ENCODE measurements around the gene SLC22A3. TPM values are rescaled to one million over a fixed set of nuclear protein-coding genes. Genes with fewer than 3 reads are reported as not detected.

Gene SLC22A3
- total RNA-seq, 2 donors from 2014 or later: not detected

DNA sequence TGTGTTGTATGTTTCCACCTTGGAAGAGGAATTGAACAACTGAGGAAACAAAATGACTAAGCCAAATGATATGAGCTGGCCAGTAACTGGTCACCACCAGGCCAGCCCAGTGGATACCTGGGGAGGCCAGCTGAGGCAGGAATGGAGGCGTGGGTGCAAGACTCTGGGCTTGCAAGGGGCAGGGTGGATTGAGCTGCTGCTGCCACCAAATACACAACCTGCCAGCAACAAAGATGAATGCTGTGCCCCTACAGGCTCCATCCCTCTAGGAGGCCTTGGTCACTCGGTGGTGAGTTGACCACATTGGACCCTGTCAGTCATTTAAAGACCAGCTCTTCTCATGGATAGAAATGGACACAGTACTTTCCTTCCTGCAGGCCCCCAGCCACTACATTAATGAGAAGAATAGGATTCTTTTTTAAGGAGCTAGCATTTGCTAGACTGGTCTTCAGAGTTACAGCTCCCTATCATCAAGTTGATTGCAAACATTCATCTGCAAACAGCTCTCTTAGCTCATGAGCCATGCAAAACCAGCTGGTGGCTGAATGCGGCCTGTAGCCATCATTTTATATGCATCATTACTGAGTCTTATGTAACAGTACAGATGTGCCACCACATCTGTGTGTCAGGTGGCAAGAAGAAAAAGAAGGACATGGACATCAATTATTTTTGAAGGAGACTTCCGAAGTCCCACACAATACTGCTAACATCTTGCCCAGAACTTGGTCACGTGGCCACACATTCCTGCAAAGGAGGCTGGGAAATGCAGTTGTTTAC, 26.3 kb upstream of the SLC22A3 start:
- Mint-ChIP-seq H3K4me1 (no peaks in the 10 kb centered on the region), H3K36me3 (ENCODE audit: low read depth) (no peaks in the 10 kb centered on the region), H3K4me3 (no peak overlapping the region), H3K27me3 (peaks cover 7% of the 10 kb centered on the region), H3K27ac (no peak overlapping the region)
- DNase-seq (no peak), ATAC-seq (no peak)
- H3K9me3 ChIP-seq (ENCODE audit: control insufficient read depth, low read length, poor library complexity, severe bottlenecking): no peaks in the 10 kb centered on the region

GRCh38 chr6:160327981-160328380, 20.2 kb upstream of the SLC22A3 start:
- no peak for DNase-seq
- H3K27ac Mint-ChIP-seq: no peak overlapping the region
- no peaks in the 10 kb centered on the region for H3K9me3 ChIP-seq (ENCODE audit: control insufficient read depth, low read length, poor library complexity, severe bottlenecking)
- H3K4me1 Mint-ChIP-seq: peaks cover 3% of the 10 kb centered on the region
- no peaks in the 10 kb centered on the region for H3K36me3 Mint-ChIP-seq (ENCODE audit: low read depth)
- H3K27me3 Mint-ChIP-seq: peaks cover 42% of the 10 kb centered on the region
- H3K4me3 Mint-ChIP-seq: no peak overlapping the region
- ATAC-seq: no peak

DNA sequence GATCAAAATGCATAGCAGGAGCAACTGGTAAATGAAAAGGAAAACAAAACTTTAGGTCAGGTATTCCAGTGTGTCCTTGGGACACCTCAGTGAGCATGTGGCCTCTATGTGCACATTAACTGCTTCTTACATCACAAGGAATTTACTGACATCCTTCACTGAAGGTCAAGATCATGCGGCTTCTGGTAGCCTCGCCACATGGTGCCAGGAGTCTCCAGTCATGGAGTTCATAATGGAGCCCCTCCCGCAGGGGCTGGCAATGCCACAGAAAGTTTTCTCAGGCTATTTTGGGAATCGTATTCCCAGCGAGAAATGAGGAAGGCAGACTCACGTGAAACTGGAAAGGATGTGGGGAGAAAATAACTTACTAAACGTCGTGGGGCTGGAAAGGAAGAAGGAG, 19.7 kb upstream of the SLC22A3 start:
- Mint-ChIP-seq H3K4me3 (no peak overlapping the region), H3K36me3 (ENCODE audit: low read depth) (no peaks in the 10 kb centered on the region), H3K27me3 (peaks cover 46% of the 10 kb centered on the region), H3K4me1 (peaks cover 3% of the 10 kb centered on the region), H3K27ac (no peak overlapping the region)
- DNase-seq (no peak), ATAC-seq (no peak)
- no peaks in the 10 kb centered on the region for H3K9me3 ChIP-seq (ENCODE audit: control insufficient read depth, low read length, poor library complexity, severe bottlenecking)

- Mint-ChIP-seq H3K36me3 (ENCODE audit: low read depth) (no peaks in the 10 kb centered on the region), H3K4me3 (no peak overlapping the region), H3K27me3 (peaks cover 54% of the 10 kb centered on the region), H3K27ac (no peak overlapping the region), H3K4me1 (peaks cover 3% of the 10 kb centered on the region)
- no peaks in the 10 kb centered on the region for H3K9me3 ChIP-seq (ENCODE audit: control insufficient read depth, low read length, poor library complexity, severe bottlenecking)
- DNase-seq (no peak), ATAC-seq (no peak)
These were observed 19.0 kb upstream of the SLC22A3 start for GRCh38 chr6:160329188-160329587.

- Mint-ChIP-seq H3K36me3 (ENCODE audit: low read depth) (no peaks in the 10 kb centered on the region), H3K27me3 (peaks cover 61% of the 10 kb centered on the region)
These were observed 17.6 kb upstream of the SLC22A3 start for GRCh38 chr6:160330619-160331018.

DNA sequence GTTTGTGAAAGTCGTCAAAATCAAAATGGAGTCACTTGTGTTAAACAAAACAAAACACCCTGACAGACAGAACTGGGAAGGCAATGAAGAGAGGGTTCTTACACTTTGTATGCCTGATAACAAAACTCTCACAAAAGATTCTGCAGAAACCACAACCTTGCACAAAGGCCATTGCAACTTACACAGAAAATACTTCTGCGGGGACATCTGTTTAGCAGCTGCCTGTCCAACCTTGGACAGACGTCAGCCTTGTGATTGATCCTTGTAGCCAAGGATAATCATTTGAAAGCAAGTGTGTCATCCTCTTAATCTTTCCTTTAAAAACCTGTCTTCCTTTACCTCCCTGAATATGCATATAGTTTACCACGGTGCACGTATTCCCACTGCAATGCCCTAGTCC, 17.0 kb upstream of the SLC22A3 start:
- H3K27ac Mint-ChIP-seq: no peak overlapping the region
- no peak for ATAC-seq

More at GRCh38 chr6:160330619-160331018, 17.6 kb upstream of the SLC22A3 start:
- Mint-ChIP-seq H3K4me3 (no peak overlapping the region), H3K27ac (no peak overlapping the region), H3K4me1 (peaks cover 3% of the 10 kb centered on the region)
- H3K9me3 ChIP-seq (ENCODE audit: control insufficient read depth, low read length, poor library complexity, severe bottlenecking): no peaks in the 10 kb centered on the region
- ATAC-seq (no peak), DNase-seq (no peak)

DNA sequence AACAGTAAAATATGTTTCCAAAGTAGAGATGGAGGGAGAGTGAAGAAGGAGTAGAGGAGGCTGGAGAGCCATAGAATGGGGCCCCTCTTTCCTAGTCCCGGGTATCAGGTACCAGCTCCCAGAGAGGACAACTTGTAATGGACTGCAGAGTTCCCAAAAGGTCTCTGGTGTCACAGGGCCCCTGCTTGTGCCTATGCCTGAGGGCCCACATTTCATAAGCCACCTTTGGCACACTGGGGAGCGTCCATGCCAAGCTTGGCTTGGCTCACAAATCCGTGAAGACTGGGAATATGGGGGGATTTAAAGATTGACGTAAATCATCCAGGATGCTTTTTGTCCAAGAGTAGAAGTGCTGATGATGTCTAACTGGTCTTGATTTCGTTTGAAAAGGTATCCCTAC, 16.4 kb upstream of the SLC22A3 start:
- no peaks in the 10 kb centered on the region for H3K9me3 ChIP-seq (ENCODE audit: control insufficient read depth, low read length, poor library complexity, severe bottlenecking)
- H3K4me1 Mint-ChIP-seq: peaks cover 3% of the 10 kb centered on the region

More for the DNA sequence above, 17.0 kb upstream of the SLC22A3 start:
- DNase-seq: no peak
- no peak overlapping the region for H3K4me3 Mint-ChIP-seq
- H3K4me1 Mint-ChIP-seq: peaks cover 3% of the 10 kb centered on the region
- H3K9me3 ChIP-seq (ENCODE audit: control insufficient read depth, low read length, poor library complexity, severe bottlenecking): no peaks in the 10 kb centered on the region
- H3K36me3 Mint-ChIP-seq (ENCODE audit: low read depth): no peaks in the 10 kb centered on the region
- H3K27me3 Mint-ChIP-seq: peaks cover 61% of the 10 kb centered on the region

DNA sequence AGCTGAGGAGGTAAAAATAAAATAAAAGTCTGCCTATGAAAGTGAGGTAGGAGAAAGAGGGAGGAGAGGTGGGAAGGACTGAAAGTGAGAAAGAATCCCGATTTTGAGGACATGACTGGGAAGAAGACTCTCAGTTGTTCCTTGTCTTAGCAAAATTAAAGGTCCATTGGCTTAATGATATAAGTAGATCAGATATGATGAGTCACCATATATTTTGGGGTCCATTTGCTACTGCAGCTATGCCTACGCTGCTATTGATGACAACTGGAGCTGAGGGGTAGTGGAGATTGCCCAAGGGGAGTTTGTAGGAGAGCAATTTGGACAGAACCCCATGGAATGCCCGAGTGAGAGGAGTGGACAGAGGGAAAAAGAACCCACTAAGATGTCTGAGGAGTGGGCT, 15.1 kb upstream of the SLC22A3 start:
- H3K27ac Mint-ChIP-seq: no peak overlapping the region
- H3K36me3 Mint-ChIP-seq (ENCODE audit: low read depth): no peaks in the 10 kb centered on the region
- H3K4me3 Mint-ChIP-seq: no peak overlapping the region
- no peaks in the 10 kb centered on the region for H3K9me3 ChIP-seq (ENCODE audit: control insufficient read depth, low read length, poor library complexity, severe bottlenecking)
- no peak for ATAC-seq
- peaks cover 3% of the 10 kb centered on the region for H3K4me1 Mint-ChIP-seq
- peaks cover 61% of the 10 kb centered on the region for H3K27me3 Mint-ChIP-seq
- no peak for DNase-seq

More for the DNA sequence above, 16.4 kb upstream of the SLC22A3 start:
- DNase-seq (no peak), ATAC-seq (no peak)
- Mint-ChIP-seq H3K36me3 (ENCODE audit: low read depth) (no peaks in the 10 kb centered on the region), H3K27ac (no peak overlapping the region), H3K27me3 (peaks cover 61% of the 10 kb centered on the region), H3K4me3 (no peak overlapping the region)

- Mint-ChIP-seq H3K27ac (no peak overlapping the region), H3K4me3 (no peak overlapping the region), H3K36me3 (ENCODE audit: low read depth) (no peaks in the 10 kb centered on the region), H3K4me1 (peaks cover 3% of the 10 kb centered on the region), H3K27me3 (peaks cover 58% of the 10 kb centered on the region)
- ATAC-seq: no peak
- H3K9me3 ChIP-seq (ENCODE audit: control insufficient read depth, low read length, poor library complexity, severe bottlenecking): no peaks in the 10 kb centered on the region
- no peak for DNase-seq
These were observed 14.3 kb upstream of the SLC22A3 start for GRCh38 chr6:160333841-160334240.

DNA sequence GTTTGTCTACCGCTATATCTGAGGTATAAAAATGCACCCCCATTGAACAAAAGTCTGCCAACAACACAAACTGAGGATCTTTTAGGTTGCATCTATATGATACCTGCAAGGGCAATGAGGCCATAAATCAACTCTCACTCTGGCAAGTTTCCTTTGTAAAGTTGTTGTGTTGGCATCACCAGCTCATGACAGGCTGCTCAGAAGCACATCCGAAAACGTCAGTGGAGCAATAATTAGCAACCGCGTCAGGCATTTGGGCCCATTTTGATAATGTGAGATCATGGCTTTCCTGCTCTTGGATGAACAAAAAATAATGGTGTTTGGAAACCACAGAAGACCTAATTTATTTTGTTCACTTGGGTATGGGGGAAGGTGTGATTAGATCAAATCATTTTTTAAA, 12.0 kb upstream of the SLC22A3 start:
- Mint-ChIP-seq H3K27ac (no peak overlapping the region), H3K4me3 (no peak overlapping the region), H3K4me1 (no peaks in the 10 kb centered on the region), H3K36me3 (ENCODE audit: low read depth) (no peaks in the 10 kb centered on the region), H3K27me3 (peaks cover 42% of the 10 kb centered on the region)
- ATAC-seq (no peak), DNase-seq (no peak)
- no peaks in the 10 kb centered on the region for H3K9me3 ChIP-seq (ENCODE audit: control insufficient read depth, low read length, poor library complexity, severe bottlenecking)

DNA sequence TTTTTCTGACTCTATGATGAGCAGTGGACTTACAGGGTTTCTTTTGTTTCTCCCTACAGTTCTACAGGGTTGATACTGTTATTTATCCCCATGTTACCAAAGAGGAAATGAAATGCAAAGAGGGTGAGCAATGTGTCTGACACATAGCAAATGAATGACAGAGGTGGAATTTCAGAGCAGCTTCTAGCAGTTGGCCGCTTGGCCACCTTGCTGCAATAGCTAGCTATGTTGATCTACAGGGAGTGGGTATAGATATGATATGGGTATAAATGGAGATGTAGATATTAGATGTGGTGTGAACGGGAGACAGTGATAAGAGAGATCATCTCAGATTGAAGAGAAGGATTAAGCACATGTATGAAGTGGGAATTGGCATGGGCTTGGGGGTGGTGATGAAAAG, 10.9 kb upstream of the SLC22A3 start:
- Mint-ChIP-seq H3K4me3 (no peak overlapping the region), H3K36me3 (ENCODE audit: low read depth) (no peaks in the 10 kb centered on the region)
- no peak for ATAC-seq

DNA sequence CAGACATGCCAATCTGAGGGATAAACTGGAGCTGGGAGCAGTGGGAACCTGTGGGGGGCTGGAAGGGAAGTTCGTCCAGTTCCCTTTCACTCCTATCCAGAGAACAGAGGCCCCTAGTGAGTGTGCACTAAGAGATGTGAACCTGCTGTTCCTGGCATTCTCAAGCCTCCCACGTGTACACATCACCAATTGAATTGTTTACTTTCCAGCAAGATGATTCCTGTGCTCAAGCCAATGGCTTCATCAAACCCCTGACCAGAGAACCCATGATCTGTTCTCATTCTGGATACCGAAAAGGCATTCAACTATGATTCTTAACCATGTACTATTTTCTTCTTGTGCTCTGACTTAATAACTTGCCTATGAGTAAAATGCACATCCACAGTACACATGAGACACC, 10.2 kb upstream of the SLC22A3 start:
- Mint-ChIP-seq H3K27me3 (peaks cover 29% of the 10 kb centered on the region), H3K4me3 (no peak overlapping the region)
- no peak for ATAC-seq

More for the DNA sequence above, 10.9 kb upstream of the SLC22A3 start:
- no peaks in the 10 kb centered on the region for H3K4me1 Mint-ChIP-seq
- H3K27me3 Mint-ChIP-seq: peaks cover 34% of the 10 kb centered on the region
- H3K27ac Mint-ChIP-seq: no peak overlapping the region
- no peaks in the 10 kb centered on the region for H3K9me3 ChIP-seq (ENCODE audit: control insufficient read depth, low read length, poor library complexity, severe bottlenecking)
- DNase-seq: no peak

DNA sequence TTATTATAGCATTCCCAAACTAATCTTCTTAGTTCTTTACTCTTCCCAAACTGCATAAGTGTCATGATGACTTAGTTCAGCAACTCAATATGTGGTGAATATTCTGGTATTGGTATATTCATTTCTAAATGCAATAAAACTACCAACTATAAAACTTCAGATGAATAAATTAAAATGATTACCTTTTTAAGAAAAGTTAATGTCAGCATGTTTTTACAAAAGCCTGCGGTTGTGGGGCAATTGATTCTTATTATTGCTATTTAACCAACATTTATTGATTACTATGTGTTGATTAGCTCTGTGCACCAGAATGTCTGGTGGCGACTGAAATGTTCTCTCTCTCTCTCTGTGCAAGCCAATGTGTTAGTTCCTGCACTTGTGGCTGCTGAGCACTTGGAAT, 5.0 kb upstream of the SLC22A3 start:
- Mint-ChIP-seq H3K27ac (no peak overlapping the region), H3K4me1 (peaks cover 2% of the 10 kb centered on the region), H3K4me3 (no peak overlapping the region), H3K27me3 (peaks cover 47% of the 10 kb centered on the region), H3K36me3 (ENCODE audit: low read depth) (peaks cover 9% of the 10 kb centered on the region)
- no peaks in the 10 kb centered on the region for H3K9me3 ChIP-seq (ENCODE audit: control insufficient read depth, low read length, poor library complexity, severe bottlenecking)
- DNase-seq (no peak), ATAC-seq (no peak)

More for the DNA sequence above, 10.2 kb upstream of the SLC22A3 start:
- no peaks in the 10 kb centered on the region for H3K9me3 ChIP-seq (ENCODE audit: control insufficient read depth, low read length, poor library complexity, severe bottlenecking)
- no peak for DNase-seq
- no peaks in the 10 kb centered on the region for H3K4me1 Mint-ChIP-seq
- no peak overlapping the region for H3K27ac Mint-ChIP-seq
- H3K36me3 Mint-ChIP-seq (ENCODE audit: low read depth): no peaks in the 10 kb centered on the region

GRCh38 chr6:160344271-160344670, 3.9 kb upstream of the SLC22A3 start:
- peaks cover 9% of the 10 kb centered on the region for H3K36me3 Mint-ChIP-seq (ENCODE audit: low read depth)
- DNase-seq (no peak), ATAC-seq (no peak)
- peaks cover 6% of the 10 kb centered on the region for H3K4me1 Mint-ChIP-seq
- no peak overlapping the region for H3K27ac Mint-ChIP-seq
- no peak overlapping the region for H3K4me3 Mint-ChIP-seq
- H3K27me3 Mint-ChIP-seq: peaks cover 48% of the 10 kb centered on the region
- no peaks in the 10 kb centered on the region for H3K9me3 ChIP-seq (ENCODE audit: control insufficient read depth, low read length, poor library complexity, severe bottlenecking)
